CD14-positive monocyte (primary cell): ENCODE results near the gene NAA38. TPM values are rescaled to one million over a fixed set of nuclear protein-coding genes. Genes with fewer than 3 reads are reported as not detected.
"Not testable (repeated sequence)": the region's sequence is repeated elsewhere in the genome, so short reads cannot be mapped to it uniquely, and the experiment has no call there.

Experiments used
- DNase-seq, 3 donors: peaks; one replicate each; pipeline ENCODE4 v3.0.0-alpha.2; 2011 to 2022
- H2AFZ ChIP-seq: 2 replicates; pipeline ENCODE4 v1.6.0; 2012; ENCODE audit warnings: mild to moderate bottlenecking, low read depth, low read length, inconsistent platforms; ENCODE audit not compliant: insufficient read depth, poor library complexity, severe bottlenecking
- H3K27ac ChIP-seq, 2 donors: 1 replicate in 1 of 2; 2 replicates in 1 of 2; pipeline ENCODE4 v1.5.1; 2012 to 2013; ENCODE audit warnings: low read length in 2 of 2, control low read depth in 1 of 2, inconsistent platforms in 1 of 2, low read depth in 1 of 2, mild to moderate bottlenecking in 1 of 2
- H3K27me3 ChIP-seq, 2 donors: one replicate each; pipeline versions ENCODE4 v1.6.0 to v1.6.1; 2011 to 2013; ENCODE audit warnings: low read length in 2 of 2; ENCODE audit not compliant: control insufficient read depth in 2 of 2, insufficient read depth in 2 of 2
- H3K36me3 ChIP-seq, 2 donors: replicated peaks in 1 of 2; 1 replicate in 1 of 2; 2 replicates in 1 of 2; pipeline versions ENCODE4 v1.5.1 to v1.6.1; 2012 to 2013; ENCODE audit warnings: low read length in 2 of 2, control low read depth in 1 of 2, inconsistent platforms in 1 of 2, mild to moderate bottlenecking in 1 of 2; ENCODE audit not compliant: insufficient read depth in 2 of 2, control insufficient read depth in 1 of 2
- H3K4me1 ChIP-seq, 2 donors: 1 replicate in 1 of 2; 2 replicates in 1 of 2; pipeline versions ENCODE4 v1.5.1 to v1.6.1; 2012 to 2013; ENCODE audit warnings: low read length in 2 of 2, control low read depth in 1 of 2, inconsistent platforms in 1 of 2, mild to moderate bottlenecking in 1 of 2, moderate library complexity in 1 of 2; ENCODE audit not compliant: insufficient read depth in 2 of 2, control insufficient read depth in 1 of 2
- H3K4me2 ChIP-seq: replicated peaks from 2 replicates; pipeline ENCODE3; 2012; ENCODE audit warnings: low read length, moderate library complexity, mild to moderate bottlenecking; ENCODE audit not compliant: poor library complexity, severe bottlenecking; ENCODE audit errors: extremely low read depth
- H3K4me3 ChIP-seq, 3 experiments: fragments of 200-600 bp in 1 of 3; sonication (generic) in 1 of 3; replicated peaks in 1 of 3; 1 replicate in 2 of 3; 2 replicates in 1 of 3; pipeline ENCODE4 v1.5.1; 2011 to 2013; ENCODE audit warnings: low read length in 3 of 3, mild to moderate bottlenecking in 3 of 3, control low read depth in 2 of 3, low read depth in 2 of 3, inconsistent platforms in 1 of 3, moderate library complexity in 1 of 3
- H3K79me2 ChIP-seq: 2 replicates; pipeline ENCODE4 v1.6.0; 2012; ENCODE audit warnings: mild to moderate bottlenecking, control low read depth, inconsistent platforms, low read length, moderate library complexity; ENCODE audit not compliant: insufficient read depth
- H3K9ac ChIP-seq: 2 replicates; pipeline ENCODE4 v1.6.0; 2017; ENCODE audit warnings: low read length, mild to moderate bottlenecking; ENCODE audit not compliant: insufficient read depth, poor library complexity, severe bottlenecking
- H3K9me3 ChIP-seq, 2 donors: replicated peaks in 1 of 2; 1 replicate in 1 of 2; 2 replicates in 1 of 2; pipeline versions ENCODE4 v1.5.1 to v1.6.1; 2012 to 2013; ENCODE audit warnings: low read length in 2 of 2, control low read depth in 1 of 2; ENCODE audit not compliant: control insufficient read depth in 1 of 2, insufficient read depth in 1 of 2
- H4K20me1 ChIP-seq: 2 replicates; pipeline ENCODE4 v1.6.0; 2012; ENCODE audit warnings: mild to moderate bottlenecking, low read length, control low read depth, moderate library complexity; ENCODE audit not compliant: insufficient read depth
- H3K27ac Mint-ChIP-seq, 7 donors: one replicate each; pipeline ENCODE4 v1.8.0; 2020; ENCODE audit warnings: mild to moderate bottlenecking in 7 of 7, mixed read lengths in 7 of 7, moderate library complexity in 6 of 7, inconsistent platforms in 2 of 7
- H3K27me3 Mint-ChIP-seq, 3 donors: one replicate each; pipeline ENCODE4 v1.8.0; 2021 to 2022; ENCODE audit warnings: low read depth in 3 of 3, mild to moderate bottlenecking in 3 of 3, mixed read lengths in 3 of 3, moderate library complexity in 3 of 3, inconsistent platforms in 1 of 3
- H3K36me3 Mint-ChIP-seq, 2 donors: one replicate each; pipeline ENCODE4 v1.8.0; 2020; ENCODE audit warnings: mixed read lengths in 2 of 2, inconsistent platforms in 1 of 2, mild to moderate bottlenecking in 1 of 2
- H3K4me1 Mint-ChIP-seq: one replicate; pipeline ENCODE4 v1.8.0; 2020; ENCODE audit warnings: mild to moderate bottlenecking, mixed read lengths
- H3K4me3 Mint-ChIP-seq, 2 donors: one replicate each; pipeline ENCODE4 v1.8.0; 2020; ENCODE audit warnings: mild to moderate bottlenecking in 2 of 2, mixed read lengths in 2 of 2, moderate library complexity in 1 of 2
- H3K9me3 Mint-ChIP-seq, 7 donors: one replicate each; pipeline ENCODE4 v1.8.0; 2020 to 2022; ENCODE audit warnings: mixed read lengths in 7 of 7, mild to moderate bottlenecking in 6 of 7, moderate library complexity in 6 of 7, inconsistent platforms in 2 of 7
- WGBS: methylation state at CpG from one replicate; pipeline ENCODE4 v1.1.5; 2013; ENCODE audit warnings: missing lambda C conversion rate; ENCODE audit not compliant: insufficient coverage; 5-methylcytosine and 5-hydroxymethylcytosine counted together
- intact Hi-C, 2 donors: fragments of 100-400 bp; cut with micrococcal nuclease; formaldehyde crosslinking; loops; one replicate each; pipeline versions ENCODE4 v1.15.0 to v1.15.1; 2023
- polyA plus RNA-seq, 3 donors: library from polyadenylated mRNA; depleted of rRNA in 1 of 3; unstranded in 2 of 3; stranded (reverse) in 1 of 3; fragments of 300-500 nt in 2 of 3; fragments of >200 nt in 1 of 3; fragmentation: Illumina TruSeq in 2 of 3; gene quantifications; 1 replicate in 2 of 3; 2 replicates in 1 of 3; pipeline ENCODE4 v1.2.3, GENCODE V29; 2012 to 2021
- TF ChIP-seq, protein P1 (sequence below): fragments of 200-600 bp; IDR thresholded peaks from one replicate; pipeline ENCODE4 v1.8.0; 2022; ENCODE audit warnings: antibody characterized with exemption, mild to moderate bottlenecking

NAA38 gene
- polyA plus RNA-seq, 3 donors: 63.8 to 197 (median 148) TPM

DNA sequence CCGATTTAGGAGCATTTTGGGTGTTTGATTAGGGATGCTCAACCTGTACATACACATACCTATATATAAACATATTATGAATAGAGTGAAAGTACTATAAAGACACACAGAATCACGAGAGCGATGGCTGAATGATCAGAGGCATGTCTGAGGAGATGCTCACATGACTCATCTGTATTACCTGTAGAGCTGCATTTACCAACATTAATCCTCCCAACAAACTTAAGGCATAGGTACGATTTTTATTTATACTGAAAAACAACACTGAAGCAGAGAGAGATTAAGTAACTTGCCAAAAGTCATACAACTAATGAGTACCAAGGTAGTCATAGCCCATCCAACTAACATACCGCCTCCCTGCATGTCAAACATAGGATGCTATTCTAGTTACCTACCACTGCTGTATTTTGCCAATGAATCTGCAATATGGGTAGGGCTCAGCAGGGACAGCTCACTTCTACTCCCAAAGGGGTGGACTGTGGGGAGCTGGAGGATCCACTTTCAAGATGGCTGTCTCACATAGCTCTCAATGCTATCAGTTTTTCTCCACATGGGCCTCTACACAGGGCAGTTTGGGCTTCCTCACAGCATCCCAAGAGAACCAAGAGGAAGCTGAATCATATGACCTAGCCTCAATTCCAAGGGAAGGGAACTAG lies 7.8 kb upstream of the NAA38 start:
- Histone ChIP-seq H3K9me3 (no peaks in the 10 kb centered on the region), H3K4me2 (no peak overlapping the region), H3K79me2 (peaks cover 40% of the 10 kb centered on the region), H3K27ac (no peak overlapping the region), H3K27me3 (no peaks in the 10 kb centered on the region), H4K20me1 (no peaks in the 10 kb centered on the region), H3K4me1 (peaks cover 30 to 34% of the 10 kb centered on the region in 2 donors), H3K4me3 (no peak overlapping the region), H3K9ac (no peak overlapping the region), H2AFZ (no peak overlapping the region), H3K36me3 (peaks cover 0 to 36% of the 10 kb centered on the region in 2 donors)
- no peak for DNase-seq
- Mint-ChIP-seq H3K27ac (no peak overlapping the region), H3K4me1 (peaks cover 33% of the 10 kb centered on the region), H3K9me3 (peaks cover 0 to 3% (median 0%) of the 10 kb centered on the region in 7 donors), H3K36me3 (peaks cover 17 to 20% of the 10 kb centered on the region in 2 donors), H3K27me3 (no peaks in the 10 kb centered on the region), H3K4me3 (no peak overlapping the region)
- TF ChIP-seq, protein P1, sequence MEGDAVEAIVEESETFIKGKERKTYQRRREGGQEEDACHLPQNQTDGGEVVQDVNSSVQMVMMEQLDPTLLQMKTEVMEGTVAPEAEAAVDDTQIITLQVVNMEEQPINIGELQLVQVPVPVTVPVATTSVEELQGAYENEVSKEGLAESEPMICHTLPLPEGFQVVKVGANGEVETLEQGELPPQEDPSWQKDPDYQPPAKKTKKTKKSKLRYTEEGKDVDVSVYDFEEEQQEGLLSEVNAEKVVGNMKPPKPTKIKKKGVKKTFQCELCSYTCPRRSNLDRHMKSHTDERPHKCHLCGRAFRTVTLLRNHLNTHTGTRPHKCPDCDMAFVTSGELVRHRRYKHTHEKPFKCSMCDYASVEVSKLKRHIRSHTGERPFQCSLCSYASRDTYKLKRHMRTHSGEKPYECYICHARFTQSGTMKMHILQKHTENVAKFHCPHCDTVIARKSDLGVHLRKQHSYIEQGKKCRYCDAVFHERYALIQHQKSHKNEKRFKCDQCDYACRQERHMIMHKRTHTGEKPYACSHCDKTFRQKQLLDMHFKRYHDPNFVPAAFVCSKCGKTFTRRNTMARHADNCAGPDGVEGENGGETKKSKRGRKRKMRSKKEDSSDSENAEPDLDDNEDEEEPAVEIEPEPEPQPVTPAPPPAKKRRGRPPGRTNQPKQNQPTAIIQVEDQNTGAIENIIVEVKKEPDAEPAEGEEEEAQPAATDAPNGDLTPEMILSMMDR: no peak
- intact Hi-C loops: loop anchor here (5.0 kb wide), 3 partner anchors 32 to 192 kb away; no protein-coding TSS in a partner anchor
- no CpG with 5 or more reads among the region's 5 CpGs for WGBS

DNA sequence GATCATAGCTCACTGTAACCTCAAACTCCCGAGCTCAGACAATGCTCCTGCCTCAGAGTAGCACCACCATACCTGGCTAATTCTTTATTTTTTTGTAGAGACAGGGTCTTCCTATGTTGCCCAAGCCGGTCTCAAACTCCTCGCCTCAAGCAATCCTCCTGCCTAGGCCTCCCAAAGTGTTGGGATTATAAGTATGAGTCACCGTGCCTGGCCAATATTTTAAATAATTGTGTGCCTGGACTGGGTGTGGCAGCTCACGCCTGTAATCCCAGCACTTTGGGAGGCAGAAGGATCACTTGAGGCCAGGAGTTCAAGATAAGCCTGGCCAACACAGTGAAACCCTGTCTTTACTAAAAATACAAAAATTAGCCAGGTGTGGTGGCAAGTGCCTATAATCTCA lies 7.0 kb upstream of the NAA38 start:
- not testable (repeated sequence) for DNase-seq, H3K27ac Mint-ChIP-seq, H3K9me3 Mint-ChIP-seq, H3K9me3 ChIP-seq, H3K27me3 ChIP-seq, H3K27me3 Mint-ChIP-seq, H3K27ac ChIP-seq, H3K4me3 Mint-ChIP-seq, H3K9ac ChIP-seq, H2AFZ ChIP-seq, H3K4me2 ChIP-seq, H4K20me1 ChIP-seq, H3K4me3 ChIP-seq
- Histone ChIP-seq H3K4me1 (peaks cover 23 to 27% of the 10 kb centered on the region in 2 donors), H3K79me2 (peaks cover 34% of the 10 kb centered on the region), H3K36me3 (peaks cover 0 to 42% of the 10 kb centered on the region in 2 donors)
- Mint-ChIP-seq H3K4me1 (peaks cover 26% of the 10 kb centered on the region), H3K36me3 (peaks cover 22 to 26% of the 10 kb centered on the region in 2 donors)
- WGBS: 88% methylated on average over 4 of the region's 5 CpGs
- intact Hi-C loops: loop anchor here (5.0 kb wide), 2 partner anchors 33 to 123 kb away; no protein-coding TSS in a partner anchor
